Right kidney (tissue), 1 donor: ENCODE results near the gene NR3C1.

Experiments used
- DNase-seq: peaks from one replicate; pipeline ENCODE4 v3.0.0-alpha.2; 2016

NR3C1 gene

DNA sequence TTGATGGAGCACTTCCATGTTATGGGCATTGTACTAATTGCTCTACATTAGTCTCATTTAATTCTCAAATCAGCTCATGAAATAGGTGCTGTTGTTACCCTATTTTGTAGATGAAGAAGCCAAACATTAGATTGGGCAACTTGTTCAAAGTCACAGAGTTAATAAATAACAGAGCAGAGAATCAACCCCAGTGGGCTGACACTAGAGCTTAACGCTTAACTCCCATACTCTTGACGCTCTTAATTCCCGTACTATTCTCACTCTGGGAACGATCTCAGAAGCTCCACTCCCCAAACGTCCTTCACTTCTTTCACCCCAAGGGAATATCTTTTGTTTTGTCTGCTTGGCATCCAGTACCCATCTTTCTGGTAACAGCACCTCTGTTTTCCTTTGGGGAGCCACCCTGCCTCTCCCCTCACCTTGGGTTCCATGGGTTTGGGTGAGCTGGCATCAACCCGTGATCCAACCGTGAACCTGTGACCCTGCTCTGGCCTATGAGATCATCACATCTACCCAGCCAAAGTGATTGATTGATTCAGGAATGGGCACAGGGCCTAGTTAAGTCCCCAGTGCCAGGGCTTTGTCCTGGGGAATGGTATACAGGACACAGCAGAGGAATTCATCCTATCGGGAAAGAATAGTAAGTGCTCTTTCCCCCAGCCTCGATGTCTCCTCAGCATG, 169.2 kb downstream of the NR3C1 start:
- DNase-seq = no peak

DNA sequence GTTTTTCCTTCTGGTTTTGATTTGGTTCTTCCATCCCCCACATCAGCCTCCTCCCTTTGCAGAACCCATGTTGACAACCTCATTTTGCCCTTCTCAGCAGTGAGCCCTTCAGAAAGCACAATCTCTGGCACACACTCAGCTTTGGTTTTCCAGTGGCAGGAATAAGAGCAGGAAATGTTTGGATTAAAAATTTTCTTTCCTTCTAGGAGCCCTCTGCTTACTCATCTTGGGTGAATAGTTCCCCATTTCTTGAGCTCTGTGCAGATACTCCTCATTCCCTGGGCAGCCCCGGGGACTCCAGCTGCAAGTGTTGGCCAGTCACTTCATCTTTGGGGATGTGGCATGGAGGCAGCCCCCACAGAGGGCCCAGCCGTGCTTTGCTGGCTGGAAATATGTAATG, 170.5 kb downstream of the NR3C1 start:
- DNase-seq = no peak

DNA sequence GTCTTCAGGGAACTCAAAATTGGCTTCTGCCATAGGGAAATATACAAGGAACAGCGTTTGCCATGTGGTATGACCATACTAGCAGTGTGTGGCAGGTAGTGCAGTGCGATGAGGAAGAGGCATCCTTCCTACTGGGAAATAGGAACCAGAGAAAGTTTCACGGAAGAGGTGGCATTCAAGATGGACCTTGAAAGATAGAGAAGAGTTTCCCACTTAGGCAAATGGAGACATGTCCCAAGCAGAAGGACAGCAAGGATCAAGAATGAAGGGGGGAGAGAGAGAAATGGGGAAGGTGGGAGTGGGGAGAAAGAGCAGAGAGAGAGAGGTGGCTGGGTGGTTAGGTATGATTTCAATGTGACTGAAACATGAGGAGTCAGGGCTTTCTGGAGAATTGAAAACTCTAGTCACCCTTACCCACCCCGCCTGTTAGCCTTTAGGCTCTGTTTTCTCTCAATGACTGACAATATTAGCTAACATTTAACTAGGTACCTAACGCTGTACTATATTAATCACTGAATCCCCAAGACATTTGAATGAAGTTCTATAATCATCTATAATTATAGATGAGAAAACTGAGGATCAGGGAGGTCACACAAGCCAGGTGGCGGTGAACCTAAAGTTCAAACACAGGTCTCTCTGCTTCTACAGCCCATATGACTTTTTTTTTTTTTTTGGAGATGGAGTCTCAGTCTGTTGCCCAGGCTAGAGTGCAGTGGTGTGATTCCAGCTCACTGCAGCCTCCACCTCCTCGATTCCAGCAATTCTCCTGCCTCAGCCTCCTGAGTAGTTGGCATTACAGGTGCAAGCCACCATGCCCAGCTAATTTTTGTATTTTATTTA, 171.3 kb downstream of the NR3C1 start:
- no peak for DNase-seq

DNA sequence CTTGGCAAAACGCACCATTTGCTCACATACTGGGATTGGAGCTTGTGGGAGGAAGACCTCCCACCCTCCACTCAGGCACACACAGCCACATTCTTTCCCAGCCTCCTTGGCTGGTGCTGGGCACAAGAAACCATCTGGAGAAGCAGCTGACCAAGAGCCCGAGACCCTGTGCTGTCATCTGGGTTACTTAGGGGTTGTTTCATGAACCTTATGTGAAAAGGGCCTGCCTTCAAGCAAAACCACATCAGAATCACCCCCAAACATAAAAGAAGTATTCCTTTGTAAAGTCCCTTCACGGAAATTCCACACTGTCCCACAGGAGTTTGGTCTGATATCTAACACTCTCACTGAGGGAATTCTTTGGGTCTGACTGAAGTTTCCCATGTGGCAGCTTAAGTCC, 172.1 kb downstream of the NR3C1 start:
- DNase-seq = no peak

DNA sequence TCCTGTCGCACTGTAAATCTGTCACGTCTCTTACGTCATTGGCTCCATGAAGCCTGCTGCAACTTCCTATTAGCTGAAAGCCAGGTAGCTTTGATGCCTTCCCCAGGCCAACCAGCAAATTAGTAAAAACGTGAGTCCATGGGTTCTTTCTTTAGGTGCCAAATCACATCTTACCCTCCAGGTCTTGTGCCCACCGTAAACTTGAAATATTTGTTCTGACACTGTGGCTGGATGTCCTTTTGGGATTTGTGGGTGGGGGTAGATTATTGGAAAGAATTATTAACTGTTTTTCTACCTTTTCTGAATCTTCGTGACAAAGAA, 172.8 kb downstream of the NR3C1 start:
- no peak for DNase-seq

DNA sequence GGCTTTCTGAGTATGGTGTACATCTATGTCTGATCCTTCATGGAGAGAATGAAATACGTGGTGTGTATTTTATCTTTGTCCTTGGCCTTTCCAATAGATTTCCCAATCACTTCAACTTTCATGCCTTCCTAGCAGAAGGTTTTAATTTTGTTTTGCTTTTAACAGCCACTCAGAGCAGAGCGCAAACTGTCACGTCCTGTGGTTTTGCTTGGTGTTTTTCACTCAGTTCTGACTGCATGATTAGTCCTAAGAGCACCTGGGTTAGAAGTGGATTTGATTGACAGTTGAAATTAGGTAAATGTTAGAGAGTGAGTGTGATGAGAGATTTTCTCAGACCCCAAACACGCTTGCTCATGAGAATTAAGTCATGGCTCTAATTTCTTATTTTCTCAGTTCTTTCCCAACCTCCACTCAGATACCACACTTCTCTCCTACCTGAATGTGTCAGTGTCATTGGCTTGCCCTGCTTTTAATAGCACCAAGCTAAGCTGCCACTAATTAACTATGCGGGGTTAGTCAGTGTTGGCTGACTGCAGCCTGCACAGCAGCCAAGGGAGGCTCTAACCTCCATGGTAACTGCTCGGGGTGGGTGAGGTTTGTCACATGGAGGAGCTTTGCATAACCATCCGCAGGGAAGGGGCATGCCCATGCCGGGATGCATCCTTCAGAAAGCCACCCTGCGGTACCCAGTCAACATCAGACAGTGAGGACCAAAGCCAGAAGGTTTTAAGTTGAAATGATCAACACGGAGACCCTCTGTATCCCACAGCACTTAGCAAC, 173.4 kb downstream of the NR3C1 start:
- DNase-seq = no peak

DNA sequence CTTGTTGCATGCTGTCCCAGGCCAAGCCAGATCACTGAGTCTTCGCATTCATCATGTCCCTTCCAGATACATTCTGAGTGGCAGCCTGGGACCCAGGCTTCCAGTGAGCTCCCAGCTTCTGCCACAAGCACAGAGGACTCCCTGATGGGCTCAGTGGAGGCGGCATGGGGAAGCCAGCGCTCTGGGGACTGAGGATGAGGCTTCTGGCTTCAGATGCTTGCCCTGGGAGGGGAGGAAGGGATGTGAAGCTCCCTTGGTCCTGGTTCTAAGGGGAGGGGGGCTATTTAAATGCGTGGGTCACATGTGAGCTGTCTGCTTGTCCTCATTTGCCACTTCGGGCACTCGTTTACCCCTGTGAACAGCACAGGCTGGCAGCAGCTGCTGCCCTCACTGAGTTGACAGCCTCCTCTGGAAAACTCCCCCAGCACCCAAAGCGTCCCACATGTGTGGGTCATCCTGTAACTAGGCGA, 174.0 kb downstream of the NR3C1 start:
- DNase-seq = no peak

DNA sequence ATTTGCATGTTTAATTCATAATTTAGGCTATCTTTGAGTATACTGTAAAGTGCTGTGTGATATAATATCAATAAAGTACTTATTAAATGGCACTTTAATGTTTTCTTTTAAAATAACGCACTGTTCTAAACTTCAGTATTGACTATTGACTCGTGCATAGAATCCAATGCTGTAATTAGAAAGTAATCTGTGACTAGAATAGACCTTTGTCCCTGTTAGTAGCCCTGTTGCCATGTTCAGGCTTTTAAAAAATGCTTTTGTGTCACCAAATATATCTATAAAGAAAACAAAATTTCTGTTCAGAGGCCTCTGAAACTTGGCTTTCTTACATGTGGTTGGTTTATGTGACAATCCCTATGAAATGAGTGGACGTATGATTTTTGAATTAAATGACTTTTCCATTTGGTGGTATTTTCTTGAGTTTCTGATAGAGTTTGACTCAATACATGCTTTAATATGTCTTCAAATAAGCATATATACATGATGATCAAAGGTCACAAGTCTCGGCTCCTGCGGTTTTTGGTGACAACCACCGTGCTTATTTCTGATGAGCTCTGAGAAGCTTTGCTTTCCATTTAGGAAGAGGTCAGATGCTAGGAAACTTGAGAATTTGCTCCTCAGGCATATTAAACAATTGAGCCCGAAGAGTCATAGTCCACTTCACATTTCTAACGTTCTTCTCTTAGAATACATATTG, 174.7 kb downstream of the NR3C1 start:
- no peak for DNase-seq
